ENCODE results near the gene LIN28A.

LIN28A gene

GRCh38 chr1:26388791-26389445 is 21.7 kb upstream of the LIN28A start:
- FAIRE-seq = no peak

- FAIRE-seq = no peak
Observed at GRCh38 chr1:26389604-26390247, 20.9 kb upstream of the LIN28A start.

GRCh38 chr1:26391450-26391849 is 19.2 kb upstream of the LIN28A start:
- no peak for FAIRE-seq

- no peak for FAIRE-seq
Observed at GRCh38 chr1:26395754-26396153, 14.9 kb upstream of the LIN28A start.

GRCh38 chr1:26399034-26399433 is 11.6 kb upstream of the LIN28A start:
- FAIRE-seq = no peak

- FAIRE-seq = no peak
Observed at GRCh38 chr1:26401891-26402290, 8.7 kb upstream of the LIN28A start.

GRCh38 chr1:26403656-26404055 is 7.0 kb upstream of the LIN28A start:
- FAIRE-seq = no peak

- FAIRE-seq = no peak
Observed at GRCh38 chr1:26404641-26405040, 6.0 kb upstream of the LIN28A start.

GRCh38 chr1:26405281-26405915 is 5.2 kb upstream of the LIN28A start:
- no peak for FAIRE-seq

GRCh38 chr1:26408604-26409003 is 2.0 kb upstream of the LIN28A start:
- no peak for FAIRE-seq

- no peak for FAIRE-seq
Observed at GRCh38 chr1:26409191-26409807, 1.3 kb upstream of the LIN28A start.

GRCh38 chr1:26411624-26412074 is 1.0 kb downstream of the LIN28A start:
- FAIRE-seq = no peak

GRCh38 chr1:26412180-26412840 is 1.7 kb downstream of the LIN28A start:
- no peak for FAIRE-seq

- no peak for FAIRE-seq
Observed at GRCh38 chr1:26413031-26413430, 2.4 kb downstream of the LIN28A start.

- FAIRE-seq = no peak
Observed at GRCh38 chr1:26417111-26417759, 6.6 kb downstream of the LIN28A start.

- no peak for FAIRE-seq
Observed at GRCh38 chr1:26418865-26419349, 8.3 kb downstream of the LIN28A start.

- FAIRE-seq = no peak
Observed at GRCh38 chr1:26419494-26419893, 8.9 kb downstream of the LIN28A start.

GRCh38 chr1:26429721-26430120 is 19.1 kb downstream of the LIN28A start:
- FAIRE-seq = no peak

- no peak for FAIRE-seq
Observed at GRCh38 chr1:26431979-26432695, 21.5 kb downstream of the LIN28A start, which contains the start of gene DHDDS. DHDDS (plus strand) TSS chr1:26432321; CDS start chr1:26432946, 625 bp downstream.

- FAIRE-seq = no peak
Observed at GRCh38 chr1:26432793-26433192, 22.2 kb downstream of the LIN28A start.

- no peak for FAIRE-seq
Observed at GRCh38 chr1:26434161-26434752, 23.6 kb downstream of the LIN28A start.

Measured in islet of Langerhans (tissue), 1 donor.